GM21447 (cell line): ENCODE measurements around the gene RAD51AP2.
"Not testable (repeated sequence)": the region's sequence is repeated elsewhere in the genome, so short reads cannot be mapped to it uniquely, and the experiment has no call there.

Source experiments
- ATAC-seq: cut with Tn5 transposase; IDR thresholded peaks from one replicate; pipeline ENCODE4 v1.9.1; 2021; ENCODE audit not compliant: unreplicated experiment

The RAD51AP2 gene

GRCh38 chr2:17518212-17519154 is at the start of gene RAD51AP2:
Gene RAD51AP2, minus strand, starts transcription at chr2:17518440. Its CDS starts 25 bp downstream, at chr2:17518415.
- peak; percentile 92 for ATAC-seq

GRCh38 chr2:17565726-17566125 is 47.5 kb upstream of the RAD51AP2 start:
- not testable (repeated sequence) for ATAC-seq

GRCh38 chr2:17558878-17559277 is 40.6 kb upstream of the RAD51AP2 start:
- ATAC-seq: no peak

- no peak for ATAC-seq
Observed at GRCh38 chr2:17558053-17558452, 39.8 kb upstream of the RAD51AP2 start.

GRCh38 chr2:17557596-17557995 is 39.4 kb upstream of the RAD51AP2 start:
- ATAC-seq: no peak

GRCh38 chr2:17555150-17555549 is 36.9 kb upstream of the RAD51AP2 start:
- ATAC-seq: no peak

- ATAC-seq: no peak
Observed at GRCh38 chr2:17550907-17551306, 32.7 kb upstream of the RAD51AP2 start.

GRCh38 chr2:17547737-17548136 is 29.5 kb upstream of the RAD51AP2 start:
- ATAC-seq: no peak

- no peak for ATAC-seq
Observed at GRCh38 chr2:17547237-17547636, 29.0 kb upstream of the RAD51AP2 start.

GRCh38 chr2:17545680-17546613 is 27.7 kb upstream of the RAD51AP2 start:
- ATAC-seq: no peak

GRCh38 chr2:17544256-17544655 is 26.0 kb upstream of the RAD51AP2 start:
- no peak for ATAC-seq

- no peak for ATAC-seq
Observed at GRCh38 chr2:17543848-17544247, 25.6 kb upstream of the RAD51AP2 start.

- ATAC-seq: no peak
Observed at GRCh38 chr2:17543131-17543660, 25.0 kb upstream of the RAD51AP2 start.

GRCh38 chr2:17542471-17542870 is 24.2 kb upstream of the RAD51AP2 start:
- ATAC-seq: no peak

GRCh38 chr2:17541531-17541950 is 23.3 kb upstream of the RAD51AP2 start:
- no peak for ATAC-seq

GRCh38 chr2:17540813-17541530 is 22.7 kb upstream of the RAD51AP2 start:
- ATAC-seq: no peak

- ATAC-seq: no peak
Observed at GRCh38 chr2:17540093-17540812, 22.0 kb upstream of the RAD51AP2 start, which contains the start of gene VSNL1. Gene VSNL1, plus strand, starts transcription at chr2:17540696. Its CDS starts 51,379 bp downstream, at chr2:17592075.

- ATAC-seq: no peak
Observed at GRCh38 chr2:17539611-17540092, 21.4 kb upstream of the RAD51AP2 start.

- peak; percentile 56 for ATAC-seq
Observed at GRCh38 chr2:17538844-17539554, 20.8 kb upstream of the RAD51AP2 start.
